Type B pancreatic cell (in vitro differentiated cells): ENCODE measurements around the gene CYSLTR2. TPM values are rescaled to one million over a fixed set of nuclear protein-coding genes. Genes with fewer than 3 reads are reported as not detected.

Experiments
- DNase-seq: peaks from one replicate; pipeline ENCODE4 v3.0.0; 2021; ENCODE audit warnings: mixed read lengths; ENCODE audit not compliant: unreplicated experiment; ENCODE audit errors: extremely low spot score
- H3K27ac Mint-ChIP-seq: 2 replicates; pipeline ENCODE4 v1.8.0; 2021; ENCODE audit warnings: mild to moderate bottlenecking, mixed read lengths
- H3K27me3 Mint-ChIP-seq: 2 replicates; pipeline ENCODE4 v1.8.0; 2021; ENCODE audit warnings: mixed read lengths
- H3K36me3 Mint-ChIP-seq: 2 replicates; pipeline ENCODE4 v1.8.0; 2021; ENCODE audit warnings: mixed read lengths
- H3K4me1 Mint-ChIP-seq: one replicate; pipeline ENCODE4 v1.8.0; 2021; ENCODE audit warnings: mixed read lengths; ENCODE audit not compliant: unreplicated experiment
- H3K4me3 Mint-ChIP-seq: 2 replicates; pipeline ENCODE4 v1.8.0; 2021; ENCODE audit warnings: mild to moderate bottlenecking, mixed read lengths
- H3K9me3 Mint-ChIP-seq: 2 replicates; pipeline ENCODE4 v1.8.0; 2021; ENCODE audit warnings: mixed read lengths
- CTCF ChIP-seq: fragments of 200-600 bp; sonication (generic); conservative IDR thresholded peaks from 2 replicates; pipeline ENCODE4 v1.5.0; 2021; ENCODE audit warnings: antibody characterized with exemption, mild to moderate bottlenecking
- total RNA-seq: library from RNA; stranded (reverse); gene quantifications from 2 replicates; pipeline ENCODE4 v1.2.1, GENCODE V29; 2021; ENCODE audit warnings: low replicate concordance

Gene CYSLTR2
- total RNA-seq, 1 donor from 2014 or later, result 4.7 TPM

- Mint-ChIP-seq H3K36me3 (no peaks in the 10 kb centered on the region), H3K27me3 (peaks cover 8% of the 10 kb centered on the region), H3K4me1 (peaks cover 11% of the 10 kb centered on the region), H3K27ac (no peak overlapping the region), H3K4me3 (no peak overlapping the region), H3K9me3 (peaks cover 5% of the 10 kb centered on the region)
- no peak for TF ChIP-seq CTCF
- DNase-seq, result no peak
Observed at GRCh38 chr13:48729856-48730255, 76.1 kb downstream of the CYSLTR2 start.

- H3K27me3 Mint-ChIP-seq, result peaks cover 8% of the 10 kb centered on the region
- H3K4me1 Mint-ChIP-seq, result peaks cover 11% of the 10 kb centered on the region
- H3K27ac Mint-ChIP-seq, result no peak overlapping the region
- peaks cover 5% of the 10 kb centered on the region for H3K9me3 Mint-ChIP-seq
- no peak for TF ChIP-seq CTCF
- H3K4me3 Mint-ChIP-seq, result no peak overlapping the region
- no peak for DNase-seq
- no peaks in the 10 kb centered on the region for H3K36me3 Mint-ChIP-seq
Observed at GRCh38 chr13:48731001-48731658, 77.4 kb downstream of the CYSLTR2 start.

GRCh38 chr13:48731957-48732569, 78.3 kb downstream of the CYSLTR2 start:
- DNase-seq, result no peak
- Mint-ChIP-seq H3K27ac (no peak overlapping the region), H3K9me3 (peaks cover 5% of the 10 kb centered on the region), H3K36me3 (no peaks in the 10 kb centered on the region), H3K27me3 (peaks cover 8% of the 10 kb centered on the region), H3K4me3 (peak overlapping the region; percentile 69), H3K4me1 (peaks cover 9% of the 10 kb centered on the region)
- TF ChIP-seq CTCF, result peak; percentile 83

GRCh38 chr13:48733739-48734335, 80.1 kb downstream of the CYSLTR2 start:
- no peak for DNase-seq
- Mint-ChIP-seq H3K36me3 (no peaks in the 10 kb centered on the region), H3K4me3 (no peak overlapping the region), H3K4me1 (peaks cover 3% of the 10 kb centered on the region), H3K27ac (no peak overlapping the region), H3K27me3 (peaks cover 8% of the 10 kb centered on the region), H3K9me3 (peaks cover 5% of the 10 kb centered on the region)
- no peak for TF ChIP-seq CTCF

- no peak overlapping the region for H3K4me3 Mint-ChIP-seq
Observed at GRCh38 chr13:48735571-48735970, 81.8 kb downstream of the CYSLTR2 start.

More at GRCh38 chr13:48735571-48735970, 81.8 kb downstream of the CYSLTR2 start:
- Mint-ChIP-seq H3K4me1 (peaks cover 3% of the 10 kb centered on the region), H3K9me3 (peaks cover 5% of the 10 kb centered on the region), H3K27ac (no peak overlapping the region), H3K36me3 (no peaks in the 10 kb centered on the region), H3K27me3 (peaks cover 5% of the 10 kb centered on the region)
- no peak for DNase-seq
- TF ChIP-seq CTCF, result no peak
